HG02870 (cell line): ENCODE measurements around the gene PLAA.

Experiments
- ATAC-seq: cut with Tn5 transposase; IDR thresholded peaks from one replicate; pipeline ENCODE4 v1.9.1; 2021; ENCODE audit warnings: mild to moderate bottlenecking, moderate library complexity; ENCODE audit not compliant: unreplicated experiment

The PLAA gene

GRCh38 chr9:26946753-26947727 is at the start of gene PLAA:
Gene PLAA (minus strand): TSS chr9:26947242. CDS start chr9:26947045, 197 bp downstream.
- peak; percentile 99 for ATAC-seq

DNA sequence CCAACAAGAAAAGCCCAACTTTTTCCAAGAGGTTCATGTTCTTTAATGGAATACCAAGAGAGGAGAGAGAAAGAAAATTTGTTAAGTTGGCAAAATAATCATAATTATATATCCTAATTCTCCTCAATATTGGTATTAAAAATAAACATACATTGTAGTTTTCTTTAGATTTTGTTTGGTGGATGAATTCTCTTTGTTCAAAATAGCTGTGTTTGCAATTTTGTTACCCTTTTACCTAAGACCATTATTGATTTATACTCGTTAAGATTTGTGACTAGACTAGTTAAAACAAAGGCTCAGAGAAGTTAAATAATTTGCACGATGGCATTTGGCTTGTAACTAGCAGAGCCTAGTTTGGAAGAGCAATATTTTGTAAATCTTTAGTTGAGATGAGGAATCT is 48.8 kb upstream of the PLAA start:
- no peak for ATAC-seq

DNA sequence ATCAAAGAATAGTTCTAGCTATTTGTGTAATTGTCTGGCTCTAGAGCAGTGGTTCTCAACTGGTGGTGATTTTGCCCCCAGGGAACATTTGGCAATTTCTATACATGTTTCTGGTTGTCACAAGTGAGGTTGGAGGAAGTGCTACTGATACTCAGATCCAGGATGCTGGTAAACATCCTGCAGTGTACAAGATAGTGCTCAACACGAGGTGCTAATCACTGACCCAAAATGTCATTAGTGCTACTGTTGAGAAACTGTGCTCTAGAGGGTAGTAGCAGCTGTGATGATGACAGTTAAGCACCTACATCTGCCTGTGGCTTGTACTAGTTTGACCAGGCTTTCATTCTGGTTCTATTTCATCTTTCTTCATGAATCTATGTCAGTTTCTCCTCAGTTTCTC is 36.3 kb upstream of the PLAA start:
- peak; percentile 57 for ATAC-seq

DNA sequence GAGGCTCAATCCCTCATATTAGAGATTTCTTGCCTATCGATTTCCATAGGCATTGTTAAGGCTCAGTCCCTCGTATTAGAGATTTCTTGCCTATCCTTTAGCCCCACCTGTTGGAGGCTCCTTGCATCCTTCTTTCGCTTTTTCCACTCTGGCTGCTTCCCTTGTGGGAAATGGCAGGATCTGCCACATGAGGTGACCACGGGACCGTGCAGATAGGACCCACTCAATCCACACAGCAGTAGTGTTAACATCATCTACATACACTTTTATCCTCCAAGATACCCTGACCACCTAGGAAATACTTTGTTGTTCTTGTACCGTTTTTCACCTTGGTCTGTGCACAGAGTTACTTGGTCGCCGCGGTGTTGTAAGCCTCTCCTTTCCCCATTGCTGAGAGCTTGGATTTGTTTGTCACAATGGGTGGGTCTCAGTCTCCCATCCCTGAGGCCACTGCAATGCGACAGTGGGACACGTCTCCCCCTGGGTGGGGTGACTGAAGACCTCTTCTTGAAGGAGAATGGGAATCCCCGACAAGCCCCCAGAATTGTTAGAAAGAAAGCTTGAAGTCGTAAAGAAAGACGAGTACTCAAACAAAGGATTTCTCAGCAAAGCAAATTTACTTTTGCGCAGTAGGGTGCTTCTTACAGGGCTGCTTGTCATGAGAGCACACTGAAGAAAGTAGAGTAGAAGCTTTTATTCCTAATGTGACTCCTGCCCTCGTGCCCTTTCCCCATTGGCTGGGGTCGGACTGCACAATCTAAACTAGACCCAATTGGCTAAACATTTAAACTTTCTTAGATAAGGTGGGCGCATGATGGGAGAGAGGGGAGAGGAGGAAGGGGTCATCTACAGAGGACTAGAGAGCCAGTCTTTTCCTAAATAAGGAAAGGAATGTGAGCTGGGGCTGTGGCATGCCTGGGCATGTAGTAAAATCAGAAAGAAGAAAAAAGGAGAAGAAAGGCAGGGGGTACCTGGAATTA is 29.0 kb upstream of the PLAA start:
- no peak for ATAC-seq

- ATAC-seq, result no peak
Observed at GRCh38 chr9:26974927-26975326, 27.9 kb upstream of the PLAA start.

- ATAC-seq, result no peak
Observed at GRCh38 chr9:26973989-26974388, 26.9 kb upstream of the PLAA start.

DNA sequence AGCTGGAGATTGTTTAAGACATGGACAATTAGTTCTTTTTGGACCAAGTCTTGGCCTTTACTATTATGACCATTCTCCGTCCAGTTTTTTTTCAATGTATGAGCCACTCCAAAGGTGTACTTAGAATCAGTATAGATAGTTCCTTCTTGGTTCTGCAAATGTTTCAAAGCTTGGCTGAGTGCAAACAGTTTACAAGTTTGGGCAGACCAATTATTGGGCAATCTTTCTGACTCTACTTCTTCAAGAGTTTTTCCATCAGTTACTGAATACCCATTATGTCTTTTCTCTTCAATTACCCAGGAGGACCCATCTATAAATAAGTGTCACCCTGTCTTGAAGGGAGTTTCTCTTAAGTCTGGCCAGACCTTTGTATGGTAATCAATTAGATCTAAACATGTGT is 24.7 kb upstream of the PLAA start:
- no peak for ATAC-seq

DNA sequence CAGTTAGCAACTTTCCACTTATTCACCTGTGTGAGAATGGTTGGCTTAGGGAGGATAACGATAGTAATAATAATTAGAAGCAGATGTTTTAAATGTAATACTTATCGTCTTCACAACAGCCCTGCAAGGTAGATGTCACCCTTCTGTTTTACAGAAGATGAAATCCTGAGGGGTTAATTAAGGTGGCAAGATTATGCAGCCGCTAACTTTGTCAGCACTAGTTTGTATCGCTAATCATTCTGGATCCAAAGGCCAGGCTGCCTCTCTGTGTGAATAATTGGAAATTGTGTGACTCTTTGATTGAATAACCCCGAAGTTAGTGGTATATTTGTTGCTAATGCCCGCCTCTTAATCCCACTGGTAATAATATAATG is 9.8 kb upstream of the PLAA start:
- ATAC-seq, result no peak

GRCh38 chr9:26955921-26956859 is 9.1 kb upstream of the PLAA start, which contains the start of gene IFT74:
Gene IFT74 (plus strand): TSS chr9:26956412. CDS start chr9:26961968, 5,556 bp downstream.
- ATAC-seq, result peak; percentile 99

DNA sequence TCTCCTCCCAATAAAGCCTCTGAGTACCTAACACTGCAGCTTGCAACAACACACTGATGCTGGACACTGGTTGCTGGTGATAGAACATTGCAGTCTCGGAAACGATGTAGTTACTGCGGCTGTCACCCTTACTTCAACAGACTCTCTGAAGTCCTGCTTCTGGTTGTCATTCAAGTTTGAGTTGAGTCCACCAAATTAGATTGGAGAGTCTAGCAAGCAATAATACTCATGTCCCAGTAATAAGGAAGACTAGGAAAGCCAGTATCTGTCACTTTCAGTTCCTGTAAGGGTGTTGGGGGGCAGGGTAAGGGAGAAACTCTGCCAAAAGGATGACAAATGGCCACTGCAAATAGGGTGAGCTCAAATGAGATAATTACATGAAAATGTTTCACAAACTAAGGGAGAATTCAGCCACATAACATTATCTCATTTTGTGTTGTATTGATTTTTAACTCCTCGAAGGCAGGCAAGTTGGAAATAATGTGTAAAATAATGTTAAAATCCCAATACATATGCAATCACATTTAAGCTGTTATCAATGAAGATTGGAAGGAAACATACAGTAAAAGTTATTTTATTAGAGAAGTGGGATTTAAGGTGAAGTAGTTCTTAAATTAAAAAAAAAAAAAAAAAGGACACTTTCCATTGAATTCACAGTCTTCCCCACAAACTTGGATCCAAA is 8.3 kb upstream of the PLAA start:
- ATAC-seq, result no peak

- no peak for ATAC-seq
Observed at GRCh38 chr9:26954050-26954508, 7.0 kb upstream of the PLAA start.

DNA sequence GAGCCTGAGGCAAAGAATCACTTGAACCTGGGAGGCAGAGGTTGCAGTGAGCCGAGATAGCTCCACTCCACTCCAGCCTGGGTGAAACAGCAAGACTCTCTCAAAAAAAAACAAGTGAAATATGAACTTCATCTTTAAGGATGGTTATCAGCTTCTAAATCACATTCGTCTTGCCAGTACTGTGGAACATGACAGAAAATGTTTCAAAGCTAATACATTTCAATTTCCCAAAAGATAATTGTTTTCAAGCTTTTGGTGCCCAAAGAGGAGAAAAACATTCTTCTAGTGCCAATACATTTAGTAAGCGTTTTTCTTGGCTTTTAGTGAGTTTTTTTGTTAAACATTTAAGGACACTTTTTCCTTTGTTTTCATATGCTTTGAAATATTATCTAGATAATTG is 4.8 kb upstream of the PLAA start:
- ATAC-seq, result no peak

- ATAC-seq, result no peak
Observed at GRCh38 chr9:26950521-26950920, 3.5 kb upstream of the PLAA start.

DNA sequence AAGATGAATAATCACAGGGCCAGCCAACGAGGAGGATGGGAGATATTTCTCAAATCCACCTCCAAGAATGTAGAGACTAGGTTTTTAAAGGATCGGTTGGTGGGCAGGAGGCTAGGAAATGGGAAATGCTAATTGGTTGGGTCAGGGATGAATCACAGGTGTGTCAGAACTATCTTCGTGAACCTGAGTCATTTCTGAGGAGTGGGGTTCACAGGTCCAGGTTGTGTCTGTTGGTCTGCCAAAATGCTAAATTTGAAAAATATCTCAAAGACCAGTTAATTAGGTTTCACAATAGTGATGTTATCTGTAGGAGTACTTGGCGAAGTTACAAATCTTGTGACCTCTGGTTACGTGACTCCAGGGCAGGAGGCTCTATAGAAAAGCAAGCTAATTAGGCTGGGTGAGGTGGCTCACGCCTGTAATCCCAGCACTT is 2.6 kb upstream of the PLAA start:
- ATAC-seq, result no peak

GRCh38 chr9:26947736-26948135 is 694 bp upstream of the PLAA start:
- no peak for ATAC-seq

DNA sequence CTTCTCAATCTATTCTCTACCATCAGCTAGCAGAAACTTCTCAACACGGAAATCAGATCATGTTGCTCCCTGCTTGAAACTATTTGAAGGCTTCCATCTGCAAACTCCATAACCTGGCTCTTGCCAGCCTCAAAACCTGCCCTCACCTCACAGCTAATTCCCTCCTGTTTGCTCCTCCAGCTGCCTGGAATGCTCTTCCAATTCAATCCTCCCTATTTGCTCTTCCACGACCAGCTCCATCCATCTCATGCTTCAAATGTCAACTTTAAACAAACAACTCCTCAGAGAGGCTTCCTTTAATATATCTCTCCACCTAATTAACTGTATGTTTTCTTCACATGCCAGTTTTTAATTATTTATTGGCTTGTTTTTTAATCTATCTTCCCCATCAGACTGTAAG is 1.5 kb downstream of the PLAA start:
- ATAC-seq, result no peak

- ATAC-seq, result no peak
Observed at GRCh38 chr9:26940779-26941178, 6.3 kb downstream of the PLAA start.

DNA sequence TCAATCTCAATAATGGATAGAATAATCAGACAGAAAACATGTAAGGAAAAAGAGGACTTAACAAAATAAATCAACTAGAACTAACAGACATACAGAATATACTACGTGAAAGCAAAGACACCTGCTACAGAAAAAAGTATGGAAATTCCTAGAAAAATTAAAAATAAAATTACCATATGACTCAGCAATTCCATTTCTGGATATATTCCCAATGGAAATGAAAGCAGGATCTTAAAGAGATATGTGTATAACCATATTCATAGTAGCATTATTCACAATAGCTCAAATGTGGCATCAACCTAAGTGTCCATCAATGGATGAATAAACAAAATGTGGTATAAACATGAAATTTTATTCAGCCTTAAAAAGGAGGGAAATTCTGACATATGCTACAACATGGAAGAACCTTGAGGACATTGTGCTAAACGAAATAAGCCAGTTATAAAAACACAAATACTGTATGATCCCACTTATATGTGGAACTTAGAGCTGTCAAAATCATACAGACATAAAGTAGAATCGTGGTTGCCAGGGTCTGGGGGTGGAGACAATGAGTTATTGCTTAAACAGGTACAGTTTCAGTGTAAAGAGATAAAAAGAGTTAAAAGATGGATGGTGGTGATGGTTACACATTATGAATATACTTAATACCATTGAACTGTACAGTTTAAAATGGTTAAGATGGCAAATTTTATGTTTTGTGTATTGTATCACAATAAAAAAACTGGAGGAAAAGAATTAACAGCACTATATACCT is 6.9 kb downstream of the PLAA start:
- ATAC-seq, result no peak

GRCh38 chr9:26937816-26938371 is 9.1 kb downstream of the PLAA start:
- ATAC-seq, result no peak
